Ovary (tissue), 9 donors: Measurements from ENCODE around the gene ADARB2. TPM values are rescaled to one million over a fixed set of nuclear protein-coding genes. Genes with fewer than 3 reads are reported as not detected.
"Not testable (repeated sequence)": the region's sequence is repeated elsewhere in the genome, so short reads cannot be mapped to it uniquely, and the experiment has no call there.

Experiments used
- DNase-seq, 5 donors: peaks; one replicate each; pipeline ENCODE4 v3.0.0-alpha.2; 2019 to 2020
- H3K27ac ChIP-seq, 2 donors: fragments of 200-600 bp; one replicate each; pipeline versions ENCODE4 v1.5.1 to v1.8.0; 2019 to 2022
- H3K27me3 ChIP-seq: fragments of 200-600 bp; one replicate; pipeline ENCODE4 v1.8.0; 2022
- H3K36me3 ChIP-seq: fragments of 200-600 bp; sonication (generic); one replicate; pipeline ENCODE4 v1.5.1; 2019
- H3K4me1 ChIP-seq: one replicate; pipeline ENCODE4 v1.8.1; 2013; ENCODE audit warnings: mild to moderate bottlenecking, moderate library complexity; ENCODE audit not compliant: insufficient read depth
- H3K4me3 ChIP-seq: fragments of 200-600 bp; sonication (generic); one replicate; pipeline ENCODE4 v1.5.1; 2017
- H3K9me3 ChIP-seq, 2 donors: fragments of 200-600 bp in 1 of 2; sonication (generic) in 1 of 2; one replicate each; pipeline versions ENCODE4 v1.5.1 to v1.8.1; 2013 to 2019; ENCODE audit warnings: mild to moderate bottlenecking in 1 of 2, moderate library complexity in 1 of 2
- CTCF ChIP-seq, 3 donors: fragments of 450-650 bp in 2 of 3; fragments of 200-600 bp in 1 of 3; IDR thresholded peaks; one replicate each; pipeline versions ENCODE4 v1.5.1 to v1.8.0; 2016 to 2022; ENCODE audit warnings: antibody characterized with exemption in 3 of 3, mild to moderate bottlenecking in 1 of 3
- EP300 ChIP-seq: sonication (generic); formaldehyde crosslinking; IDR thresholded peaks from one replicate; pipeline ENCODE4 v1.6.1; 2017; ENCODE audit warnings: antibody characterized with exemption
- POLR2A ChIP-seq: fragments of 450-650 bp; IDR thresholded peaks from one replicate; pipeline ENCODE4 v1.6.1; 2017; ENCODE audit warnings: antibody characterized with exemption, mild to moderate bottlenecking, moderate library complexity
- WGBS, 3 donors: extraction: QIAGEN DNeasy Blood & Tissue Kit in 1 of 3; methylation state at CpG; one replicate each; pipeline versions ENCODE4 v1.1.5 to v1.1.7; 2013 to 2017; 5-methylcytosine and 5-hydroxymethylcytosine counted together
- intact Hi-C, 4 donors: fragments of 100-400 bp; cut with DNase I; formaldehyde crosslinking; loops; one replicate each; pipeline versions ENCODE4 v1.11.0 to v1.15.1; 2022 to 2023
- polyA plus RNA-seq, 2 donors: library from polyadenylated mRNA; stranded (reverse); fragments of 200-250 nt in 1 of 2; fragments of 350-450 nt in 1 of 2; fragmentation: Illumina TruSeq in 1 of 2; extraction: RNeasy Lipid Tissue Mini Kit (QIAGEN cat#74804) in 1 of 2; gene quantifications; one replicate each; pipeline ENCODE4 v1.2.3, GENCODE V29; 2013 to 2014
- total RNA-seq, 7 donors: library from RNA; depleted of rRNA in 2 of 7; stranded (reverse); fragments of >200 nt in 2 of 7; fragmentation: NEBNext Ultra II Directional in 3 of 7; extraction: Animal tissue kit (Norgen Biotek cat#: 25700) in 3 of 7; gene quantifications; one replicate each; pipeline versions ENCODE4 v1.1.0 to v1.2.4, GENCODE V29; 2016 to 2023
- donor health status: DM: no; HTN: no; CAD: no; lungs with moderate emphysema.
- donor health status: DM: no; HTN: no; CAD: no.
- donor health status: Bipolar disorder and iron deficiency.
- donor health status: DM: yes; HTN: yes; CAD: no.
- donor health status: DM: no; HTN: no; CAD: no.
- donor health status: DM: yes; HTN: yes; CAD: no.

Gene ADARB2
- total and polyA plus RNA-seq, 9 donors: 0.12 to 2.0 (median 0.36) TPM; not detected in 2

GRCh38 chr10:1400101-1401070, 336.9 kb downstream of the ADARB2 start:
- TF ChIP-seq POLR2A: no peak
- no peak for TF ChIP-seq EP300
- TF ChIP-seq CTCF (IDR thresholded peaks at IDR 0.05): no peak
- intact Hi-C loops: no loop called here
- DNase-seq: no peak

GRCh38 chr10:1399431-1400100, 337.8 kb downstream of the ADARB2 start:
- intact Hi-C loops: no loop called here
- no peak overlapping the region for H3K27ac ChIP-seq
- H3K9me3 ChIP-seq: no peaks in the 10 kb centered on the region
- WGBS, 3 donors: 67 to 72% (median 68%) methylated on average over 11 of the region's 11 CpGs
- no peak overlapping the region for H3K4me3 ChIP-seq
- H3K36me3 ChIP-seq: no peaks in the 10 kb centered on the region
- H3K27me3 ChIP-seq: no peaks in the 10 kb centered on the region
- TF ChIP-seq CTCF (IDR thresholded peaks at IDR 0.05) (no peak), EP300 (no peak), POLR2A (no peak)
- H3K4me1 ChIP-seq: no peaks in the 10 kb centered on the region
- DNase-seq: no peak

More at GRCh38 chr10:1400101-1401070, 336.9 kb downstream of the ADARB2 start:
- Histone ChIP-seq H3K4me3 (no peak overlapping the region), H3K9me3 (no peaks in the 10 kb centered on the region), H3K4me1 (no peaks in the 10 kb centered on the region), H3K27ac (no peak overlapping the region), H3K27me3 (no peaks in the 10 kb centered on the region), H3K36me3 (no peaks in the 10 kb centered on the region)
- 62 to 65% (median 63%) methylated on average over 30 of the region's 30 CpGs for WGBS, 3 donors

DNA sequence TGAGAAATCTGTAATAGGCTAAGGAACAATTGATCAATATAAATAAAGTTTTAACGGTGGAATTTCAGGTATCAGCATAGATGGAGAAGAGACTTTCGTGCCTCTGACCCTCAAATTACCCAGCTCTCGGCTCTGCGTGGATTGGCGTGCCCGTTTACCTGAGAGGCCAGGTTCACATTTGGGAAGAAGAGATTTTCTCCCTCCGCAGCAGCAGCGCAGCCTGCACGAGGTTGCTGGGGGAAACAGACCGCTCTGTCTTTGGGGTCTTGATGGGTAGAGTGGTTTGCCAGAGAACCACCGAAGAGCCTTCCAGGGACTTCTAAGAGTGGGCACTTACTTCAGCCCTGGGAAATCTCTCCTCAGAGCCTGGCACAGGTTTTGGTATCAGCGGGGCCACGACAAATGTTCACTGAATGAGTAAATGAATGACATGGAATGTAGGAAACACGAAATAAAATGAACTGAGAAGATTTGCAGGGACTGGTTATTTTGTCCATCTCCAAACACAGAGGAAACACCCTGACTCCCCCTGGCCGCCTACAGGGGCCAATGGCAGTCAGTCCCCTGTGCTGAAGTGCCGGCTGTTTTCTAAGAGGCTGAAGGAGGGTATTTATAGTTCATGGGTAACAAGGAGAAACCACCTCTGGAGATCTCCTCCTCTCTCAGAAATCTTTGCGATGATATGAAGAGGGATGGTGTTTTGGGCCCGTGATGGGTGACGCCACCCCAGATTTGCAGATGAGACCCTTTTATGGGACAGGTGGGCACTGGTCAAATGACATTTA, 338.5 kb downstream of the ADARB2 start:
- Histone ChIP-seq H3K27me3 (no peaks in the 10 kb centered on the region), H3K27ac (no peak overlapping the region), H3K4me3 (no peak overlapping the region), H3K9me3 (no peaks in the 10 kb centered on the region), H3K4me1 (no peaks in the 10 kb centered on the region), H3K36me3 (no peaks in the 10 kb centered on the region)
- DNase-seq: no peak
- intact Hi-C loops: no loop called here
- no peak for TF ChIP-seq EP300
- TF ChIP-seq POLR2A: no peak
- TF ChIP-seq CTCF (IDR thresholded peaks at IDR 0.05): no peak
- WGBS, 3 donors: 90 to 93% (median 91%) methylated on average over 19 of the region's 19 CpGs

GRCh38 chr10:1398116-1398515, 339.2 kb downstream of the ADARB2 start:
- H3K9me3 ChIP-seq, H3K4me3 ChIP-seq, H3K4me1 ChIP-seq, H3K27me3 ChIP-seq, H3K27ac ChIP-seq, intact Hi-C loops, DNase-seq, H3K36me3 ChIP-seq: not testable (repeated sequence)
- 67 to 68% (median 67%) methylated on average over 15 of the region's 15 CpGs for WGBS, 3 donors
